Measurements from ENCODE around the gene HTR2C.

DNA sequence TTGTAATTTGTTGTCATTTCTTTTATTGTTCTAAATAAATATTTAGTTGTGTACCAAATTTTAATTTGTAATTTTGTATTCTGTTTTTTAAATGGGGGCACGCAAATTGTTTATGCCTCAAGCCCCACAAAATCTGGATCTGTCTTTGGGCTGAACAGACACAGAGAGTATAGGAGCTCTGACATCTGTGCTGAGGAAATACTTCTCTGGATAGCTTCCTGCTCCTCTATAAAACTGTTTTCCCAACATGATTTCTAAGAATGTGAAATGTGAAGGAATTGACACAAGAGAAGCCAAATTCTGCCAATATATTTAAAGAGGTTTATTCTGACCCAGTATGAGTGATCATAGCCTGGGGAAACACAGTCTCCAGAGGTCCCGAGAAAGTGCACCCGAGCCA lies 340.5 kb downstream of the HTR2C start:
- TF ChIP-seq, protein P1, sequence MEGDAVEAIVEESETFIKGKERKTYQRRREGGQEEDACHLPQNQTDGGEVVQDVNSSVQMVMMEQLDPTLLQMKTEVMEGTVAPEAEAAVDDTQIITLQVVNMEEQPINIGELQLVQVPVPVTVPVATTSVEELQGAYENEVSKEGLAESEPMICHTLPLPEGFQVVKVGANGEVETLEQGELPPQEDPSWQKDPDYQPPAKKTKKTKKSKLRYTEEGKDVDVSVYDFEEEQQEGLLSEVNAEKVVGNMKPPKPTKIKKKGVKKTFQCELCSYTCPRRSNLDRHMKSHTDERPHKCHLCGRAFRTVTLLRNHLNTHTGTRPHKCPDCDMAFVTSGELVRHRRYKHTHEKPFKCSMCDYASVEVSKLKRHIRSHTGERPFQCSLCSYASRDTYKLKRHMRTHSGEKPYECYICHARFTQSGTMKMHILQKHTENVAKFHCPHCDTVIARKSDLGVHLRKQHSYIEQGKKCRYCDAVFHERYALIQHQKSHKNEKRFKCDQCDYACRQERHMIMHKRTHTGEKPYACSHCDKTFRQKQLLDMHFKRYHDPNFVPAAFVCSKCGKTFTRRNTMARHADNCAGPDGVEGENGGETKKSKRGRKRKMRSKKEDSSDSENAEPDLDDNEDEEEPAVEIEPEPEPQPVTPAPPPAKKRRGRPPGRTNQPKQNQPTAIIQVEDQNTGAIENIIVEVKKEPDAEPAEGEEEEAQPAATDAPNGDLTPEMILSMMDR (IDR thresholded peaks at IDR 0.05) = no peak
- no peak for TF ChIP-seq EZH2 (IDR thresholded peaks at IDR 0.05; ENCODE audit: borderline replicate concordance, insufficient read depth, low read depth, low read length, poor library complexity, severe bottlenecking)
